ENCODE results near the gene ADI1. TPM values are rescaled to one million over a fixed set of nuclear protein-coding genes. Genes with fewer than 3 reads are reported as not detected.

Gene ADI1
- total and polyA plus RNA-seq, 10 of the 15 experiments (the other 5 are each of a cell fraction or from before 2014, with no cell fraction given) = 4.4 to 78.7 (median 17.2) TPM

- H3K36me3 ChIP-seq (ENCODE audit: control insufficient read depth in 2 of 2, insufficient read depth in 2 of 2, low read length in 1 of 2) = no peaks in the 10 kb centered on the region; a peak in 1 of 4 replicates
- no peaks in the 10 kb centered on the region for H3K9me3 ChIP-seq (replicated peaks; ENCODE audit: control insufficient read depth, insufficient read depth, low read length)
- intact Hi-C loops (cut with micrococcal nuclease; ENCODE audit: unreplicated experiment) (no loop called here), in situ Hi-C loops (cut with MboI) (loop anchor here (25.0 kb wide), 1 partner anchor 1361 kb away; no protein-coding TSS in a partner anchor)
- no peak overlapping the region for H2AFZ ChIP-seq (ENCODE audit: control insufficient read depth, low read depth, low read length)
- no peak overlapping the region for H3K9ac ChIP-seq (ENCODE audit: control insufficient read depth, insufficient read depth, low read length)
- H3K27ac ChIP-seq (ENCODE audit: control insufficient read depth, insufficient read depth) = no peak overlapping the region
- no TSS peak for BruUV-seq (replicated peaks)
- SMC1A ChIA-PET (ENCODE audit: uncharacterized antibody, unreplicated experiment) = no interaction called here
- no peak for ATAC-seq
- H3K79me2 ChIP-seq (ENCODE audit: control insufficient read depth, insufficient read depth, low read length) = no peaks in the 10 kb centered on the region
- DNase-seq (ENCODE audit: low read depth, low spot score) = no peak
- CTCF ChIA-PET = interaction anchor here (0.7 to 1.9 kb wide), 3 partner anchors 11 to 84 kb away, joined by 3 to 6 read pairs (median 5); no protein-coding TSS in a partner anchor
- H3K4me2 ChIP-seq (ENCODE audit: control insufficient read depth, insufficient read depth) = no peak overlapping the region
- H3K27me3 ChIP-seq (replicated peaks in 1 of 2; ENCODE audit: control insufficient read depth in 2 of 2, insufficient read depth in 2 of 2, low read length in 1 of 2) = no peaks in the 10 kb centered on the region
- no peaks in the 10 kb centered on the region for H4K20me1 ChIP-seq (ENCODE audit: control insufficient read depth, insufficient read depth)
- no peak overlapping the region for H3K4me3 ChIP-seq
- POLR2A ChIA-PET = interaction anchor here (0.7 kb wide), 1 partner anchor 24 kb away, joined by 3 read pairs; no protein-coding TSS in a partner anchor
- no peak for TF ChIP-seq YY1 (IDR thresholded peaks at IDR 0.05; ENCODE audit: low read depth, low read length)
- no peak for TF ChIP-seq HCFC1 (IDR thresholded peaks at IDR 0.05; ENCODE audit: low read length)
- RAD21 ChIA-PET (ENCODE audit: unreplicated experiment) = no interaction called here
- no peak for FAIRE-seq
- 85% methylated on average over 9 of the region's 10 CpGs for WGBS (ENCODE audit: insufficient coverage, insufficient replicate concordance, low lambda C conversion rate, missing lambda C conversion rate)
- H3K4me1 ChIP-seq (ENCODE audit: control insufficient read depth, insufficient read depth, low read length) = no peaks in the 10 kb centered on the region
These were observed 46.4 kb downstream of the ADI1 start for GRCh38 chr2:3472966-3473365.

- Histone ChIP-seq H3K9me3 (replicated peaks; ENCODE audit: control insufficient read depth, insufficient read depth, low read length) (no peaks in the 10 kb centered on the region), H3K79me2 (ENCODE audit: control insufficient read depth, insufficient read depth, low read length) (no peaks in the 10 kb centered on the region), H3K4me1 (ENCODE audit: control insufficient read depth, insufficient read depth, low read length) (no peaks in the 10 kb centered on the region), H3K4me3 (no peak overlapping the region), H3K27me3 (replicated peaks in 1 of 2; ENCODE audit: control insufficient read depth in 2 of 2, insufficient read depth in 2 of 2, low read length in 1 of 2) (no peaks in the 10 kb centered on the region), H2AFZ (ENCODE audit: control insufficient read depth, low read depth, low read length) (no peak overlapping the region), H3K27ac (ENCODE audit: control insufficient read depth, insufficient read depth) (no peak overlapping the region), H4K20me1 (ENCODE audit: control insufficient read depth, insufficient read depth) (no peaks in the 10 kb centered on the region), H3K4me2 (ENCODE audit: control insufficient read depth, insufficient read depth) (no peak overlapping the region), H3K36me3 (ENCODE audit: control insufficient read depth in 2 of 2, insufficient read depth in 2 of 2, low read length in 1 of 2) (no peaks in the 10 kb centered on the region; a peak in 1 of 4 replicates), H3K9ac (ENCODE audit: control insufficient read depth, insufficient read depth, low read length) (no peak overlapping the region)
- 88% methylated on average over 10 of the region's 10 CpGs for WGBS (ENCODE audit: insufficient coverage, insufficient replicate concordance, low lambda C conversion rate, missing lambda C conversion rate)
- no TSS peak for BruUV-seq (replicated peaks)
- intact Hi-C loops (cut with micrococcal nuclease; ENCODE audit: unreplicated experiment) (no loop called here), in situ Hi-C loops (cut with MboI) (loop anchor here (25.0 kb wide), 1 partner anchor 1360 kb away; no protein-coding TSS in a partner anchor)
- ATAC-seq (no peak), FAIRE-seq (no peak), DNase-seq (ENCODE audit: low read depth, low spot score) (no peak)
- ChIA-PET RAD21 (ENCODE audit: unreplicated experiment) (no interaction called here), SMC1A (ENCODE audit: uncharacterized antibody, unreplicated experiment) (no interaction called here), POLR2A (no interaction called here), CTCF (no interaction called here)
- TF ChIP-seq FOXM1 (IDR thresholded peaks at IDR 0.05; ENCODE audit: low read depth, low read length) (no peak), CHD4 (IDR thresholded peaks at IDR 0.05) (no peak), NRF1 (conservative IDR thresholded peaks at IDR 0.05; ENCODE audit: low read depth, low read length) (no peak), NFYB (IDR thresholded peaks at IDR 0.05; ENCODE audit: insufficient read depth, low read depth, low read length) (no peak), E2F8 (IDR thresholded peaks at IDR 0.05; ENCODE audit: low read depth, partially characterized antibody) (no peak), SREBF1 (IDR thresholded peaks at IDR 0.05; ENCODE audit: low read length) (no peak), KAT2A (conservative IDR thresholded peaks at IDR 0.05; ENCODE audit: control insufficient read depth, low read depth, low read length) (no peak), IKZF1 (conservative IDR thresholded peaks at IDR 0.05) (no peak), WRNIP1 (IDR thresholded peaks at IDR 0.05; ENCODE audit: borderline replicate concordance, low read depth, low read length) (no peak)
- TF ChIP-seq, protein P1, sequence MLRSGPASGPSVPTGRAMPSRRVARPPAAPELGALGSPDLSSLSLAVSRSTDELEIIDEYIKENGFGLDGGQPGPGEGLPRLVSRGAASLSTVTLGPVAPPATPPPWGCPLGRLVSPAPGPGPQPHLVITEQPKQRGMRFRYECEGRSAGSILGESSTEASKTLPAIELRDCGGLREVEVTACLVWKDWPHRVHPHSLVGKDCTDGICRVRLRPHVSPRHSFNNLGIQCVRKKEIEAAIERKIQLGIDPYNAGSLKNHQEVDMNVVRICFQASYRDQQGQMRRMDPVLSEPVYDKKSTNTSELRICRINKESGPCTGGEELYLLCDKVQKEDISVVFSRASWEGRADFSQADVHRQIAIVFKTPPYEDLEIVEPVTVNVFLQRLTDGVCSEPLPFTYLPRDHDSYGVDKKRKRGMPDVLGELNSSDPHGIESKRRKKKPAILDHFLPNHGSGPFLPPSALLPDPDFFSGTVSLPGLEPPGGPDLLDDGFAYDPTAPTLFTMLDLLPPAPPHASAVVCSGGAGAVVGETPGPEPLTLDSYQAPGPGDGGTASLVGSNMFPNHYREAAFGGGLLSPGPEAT (IDR thresholded peaks at IDR 0.05; ENCODE audit: low read depth) = no peak
- TF ChIP-seq, protein P2, sequence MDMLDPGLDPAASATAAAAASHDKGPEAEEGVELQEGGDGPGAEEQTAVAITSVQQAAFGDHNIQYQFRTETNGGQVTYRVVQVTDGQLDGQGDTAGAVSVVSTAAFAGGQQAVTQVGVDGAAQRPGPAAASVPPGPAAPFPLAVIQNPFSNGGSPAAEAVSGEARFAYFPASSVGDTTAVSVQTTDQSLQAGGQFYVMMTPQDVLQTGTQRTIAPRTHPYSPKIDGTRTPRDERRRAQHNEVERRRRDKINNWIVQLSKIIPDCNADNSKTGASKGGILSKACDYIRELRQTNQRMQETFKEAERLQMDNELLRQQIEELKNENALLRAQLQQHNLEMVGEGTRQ (IDR thresholded peaks at IDR 0.05; ENCODE audit: borderline replicate concordance, low read depth, low read length) = no peak
These were observed 47.0 kb downstream of the ADI1 start for GRCh38 chr2:3472296-3472695.
